ENCODE data around the gene LFNG.
A peak's percentile ranks its signal among the peaks of the same experiment; 100 is the strongest.

LFNG gene

DNA sequence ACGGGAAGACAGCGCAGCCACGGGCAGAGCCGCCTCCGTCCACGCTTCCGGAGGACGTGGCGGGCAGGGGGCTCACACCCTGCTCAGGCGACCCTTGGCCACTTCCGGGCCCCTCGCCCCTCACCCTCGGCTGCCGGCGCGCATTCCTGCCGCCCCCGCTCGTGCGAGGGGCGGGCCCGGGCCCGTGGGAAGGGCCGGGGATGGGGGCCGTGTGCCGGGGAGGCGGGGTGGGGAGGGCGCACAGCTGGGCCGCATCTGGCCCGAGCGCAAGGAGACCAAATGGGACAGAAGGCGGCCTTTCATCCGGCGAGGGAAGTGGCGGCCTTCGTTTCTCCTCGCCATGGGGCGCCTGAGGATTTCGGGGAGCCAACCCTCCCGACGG lies 846 bp upstream of the LFNG start:
- no peak for DNase-seq

GRCh38 chr7:2520131-2520760 lies 672 bp downstream of the LFNG start:
- peak; percentile 43 for DNase-seq

DNA sequence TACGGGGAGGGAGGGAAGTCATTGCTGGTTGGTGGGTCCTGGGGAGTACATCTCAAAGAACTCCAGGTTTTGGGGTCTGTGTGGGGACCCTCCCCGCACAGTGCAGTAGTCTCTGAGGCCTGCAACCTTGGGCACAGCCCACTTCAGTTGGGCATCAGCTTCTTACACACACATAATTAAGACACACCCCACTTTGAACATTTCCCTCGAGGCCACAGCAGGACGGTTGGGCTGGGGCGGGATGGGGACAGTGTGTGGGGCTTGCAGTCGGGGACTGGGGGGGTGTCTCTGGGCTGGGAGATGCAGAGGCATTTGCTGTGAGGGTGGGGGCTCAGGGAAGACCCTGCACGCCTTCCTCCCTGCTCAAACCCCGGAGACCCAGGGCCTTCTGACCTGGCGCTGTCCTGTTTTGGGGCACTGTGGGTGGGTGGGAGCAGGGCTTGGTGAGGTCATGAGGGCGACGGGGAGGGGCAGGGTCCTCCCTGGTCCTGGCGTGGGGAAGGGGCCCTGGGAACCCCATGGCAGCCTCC lies 1.3 kb downstream of the LFNG start:
- no peak for DNase-seq

DNA sequence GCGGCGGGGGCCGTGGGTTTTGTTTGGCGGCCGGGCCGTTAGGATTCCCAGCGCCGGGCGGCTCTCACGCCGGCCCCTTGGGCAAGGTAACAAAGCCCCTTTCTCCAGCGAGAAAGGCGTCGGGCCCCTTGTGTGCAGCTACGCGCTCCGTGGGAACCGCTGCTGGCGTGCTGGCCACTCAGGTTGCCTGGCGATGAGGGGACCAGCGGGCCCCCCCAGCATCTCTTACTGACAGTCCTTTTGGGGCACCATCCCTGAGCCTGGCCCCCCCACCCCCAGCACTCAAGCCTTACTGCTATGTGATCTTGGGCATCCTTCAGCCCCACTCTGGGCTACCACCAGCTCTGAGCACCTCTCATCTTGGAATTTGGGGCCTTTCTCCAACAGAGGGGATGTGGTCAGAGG lies 1.8 kb downstream of the LFNG start:
- DNase-seq = no peak

DNA sequence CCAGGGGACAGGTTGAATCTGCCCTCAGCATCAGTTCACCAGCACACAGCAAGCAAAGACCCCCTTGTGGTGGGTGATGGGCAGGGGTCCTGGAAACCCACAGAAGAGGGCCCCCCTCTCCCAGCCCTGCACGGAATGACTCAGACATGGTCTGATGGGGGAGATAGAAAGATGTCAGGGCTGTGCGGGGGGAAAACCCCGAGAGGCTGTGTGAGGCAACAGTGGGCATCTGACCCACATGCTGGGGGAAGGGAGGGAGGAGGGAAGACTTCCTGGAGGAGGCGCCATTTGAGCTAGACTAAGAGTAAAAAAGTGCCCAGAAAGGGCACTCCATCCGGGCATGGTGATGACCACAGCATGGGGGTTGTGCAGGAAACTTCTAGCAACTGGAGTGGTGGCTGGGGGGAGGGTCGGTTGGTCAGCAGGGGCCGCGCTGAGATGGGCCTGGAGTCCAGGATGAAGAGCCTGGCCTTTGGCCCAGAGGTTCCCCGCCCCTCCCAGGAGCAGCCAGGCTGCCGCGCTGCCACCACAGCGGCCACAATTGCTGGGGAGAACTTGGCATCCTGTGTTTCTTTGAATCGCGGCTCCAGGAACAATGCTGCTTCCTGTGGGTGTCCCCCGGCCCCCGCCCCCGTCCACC lies 2.5 kb downstream of the LFNG start:
- no peak for DNase-seq

DNA sequence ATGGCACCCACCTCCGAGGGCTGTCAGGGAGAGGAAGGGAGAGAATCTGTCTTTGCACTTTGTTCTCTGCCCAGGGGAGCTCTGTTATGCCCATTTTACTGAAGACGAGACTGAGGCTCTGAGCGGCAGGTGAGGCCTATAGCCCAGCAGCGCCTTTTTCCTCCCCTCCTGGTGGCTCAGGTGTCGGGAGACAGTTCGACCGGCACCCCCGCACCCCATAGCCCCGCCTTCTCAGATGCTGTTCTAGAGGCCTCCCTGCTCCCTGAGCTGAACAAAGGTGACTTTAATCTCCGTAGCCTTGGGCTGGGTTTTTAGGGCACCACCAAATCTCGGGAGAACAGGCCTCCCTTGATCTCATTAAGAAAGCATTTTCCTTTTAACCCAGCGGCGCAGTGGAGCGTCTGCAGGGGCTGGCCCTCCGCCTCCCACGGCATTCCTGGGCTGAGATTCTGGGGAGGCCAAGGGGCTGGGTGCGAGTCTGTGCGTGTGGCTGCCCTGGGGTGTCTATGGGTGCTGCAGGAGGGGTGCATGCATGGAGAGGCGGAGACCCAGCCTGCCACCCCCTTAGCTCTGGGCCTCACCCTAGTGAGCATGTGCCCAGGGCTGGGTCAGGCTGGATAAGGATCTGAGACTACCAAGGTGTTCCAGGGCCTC lies 3.3 kb downstream of the LFNG start:
- DNase-seq = peak; percentile 24

GRCh38 chr7:2523461-2523936 lies 3.9 kb downstream of the LFNG start:
- DNase-seq = peak; percentile 89

GRCh38 chr7:2523941-2524807 lies 4.6 kb downstream of the LFNG start:
- DNase-seq = peak; percentile 99

GRCh38 chr7:2524808-2525657 lies 5.5 kb downstream of the LFNG start:
- no peak for DNase-seq

- DNase-seq = peak; percentile 13
These were observed 6.4 kb downstream of the LFNG start for GRCh38 chr7:2525658-2526630.

- DNase-seq = no peak
These were observed 7.3 kb downstream of the LFNG start for GRCh38 chr7:2526659-2527504.

- peak; percentile 83 for DNase-seq
These were observed 8.2 kb downstream of the LFNG start for GRCh38 chr7:2527505-2528467.

- no peak for DNase-seq
These were observed 9.0 kb downstream of the LFNG start for GRCh38 chr7:2528481-2529095.

DNA sequence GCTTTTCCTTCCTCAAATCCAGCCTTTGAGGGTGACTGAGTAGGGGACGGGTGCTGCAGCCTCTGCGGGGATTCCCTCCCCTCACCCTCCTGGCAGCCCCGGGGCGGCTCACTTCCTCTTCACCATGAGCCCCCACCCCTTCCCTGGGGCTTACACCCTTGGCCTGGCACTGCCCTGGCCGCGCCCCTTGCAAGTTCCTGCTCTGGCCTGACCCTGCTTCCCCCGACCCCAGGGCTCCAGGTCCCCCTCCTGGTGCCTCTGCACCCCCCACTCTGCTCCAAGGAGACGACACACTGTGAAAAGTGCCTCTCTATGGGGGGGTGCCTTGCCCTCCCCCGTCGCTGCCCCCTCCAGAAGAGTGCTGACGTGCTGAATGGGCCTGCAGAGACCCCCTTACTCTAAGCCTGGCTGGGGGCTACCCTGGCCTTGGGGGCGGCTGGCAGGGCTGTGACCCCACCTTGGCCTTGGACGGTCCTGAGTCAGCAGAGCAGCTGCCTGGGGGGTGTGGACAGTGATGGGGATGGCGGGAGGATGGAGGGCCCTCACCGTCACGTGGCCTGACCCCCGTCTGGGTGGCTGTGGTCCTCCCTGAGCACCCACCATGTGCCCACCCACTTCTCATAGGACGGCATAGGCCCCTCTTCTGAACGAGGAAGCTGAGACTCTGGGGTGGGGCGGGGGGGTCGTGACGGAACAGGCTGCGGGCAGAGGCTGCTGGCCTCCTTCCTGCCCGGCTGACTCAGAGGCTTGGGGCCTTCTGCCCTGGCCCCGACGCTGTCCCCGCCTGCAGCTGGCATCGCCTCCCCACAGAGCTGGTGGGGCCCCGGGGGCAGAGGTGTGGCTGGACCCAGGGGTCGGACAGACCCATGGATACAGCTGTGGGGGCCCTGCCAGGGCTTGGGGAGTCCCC lies 9.8 kb downstream of the LFNG start:
- no peak for DNase-seq

DNA sequence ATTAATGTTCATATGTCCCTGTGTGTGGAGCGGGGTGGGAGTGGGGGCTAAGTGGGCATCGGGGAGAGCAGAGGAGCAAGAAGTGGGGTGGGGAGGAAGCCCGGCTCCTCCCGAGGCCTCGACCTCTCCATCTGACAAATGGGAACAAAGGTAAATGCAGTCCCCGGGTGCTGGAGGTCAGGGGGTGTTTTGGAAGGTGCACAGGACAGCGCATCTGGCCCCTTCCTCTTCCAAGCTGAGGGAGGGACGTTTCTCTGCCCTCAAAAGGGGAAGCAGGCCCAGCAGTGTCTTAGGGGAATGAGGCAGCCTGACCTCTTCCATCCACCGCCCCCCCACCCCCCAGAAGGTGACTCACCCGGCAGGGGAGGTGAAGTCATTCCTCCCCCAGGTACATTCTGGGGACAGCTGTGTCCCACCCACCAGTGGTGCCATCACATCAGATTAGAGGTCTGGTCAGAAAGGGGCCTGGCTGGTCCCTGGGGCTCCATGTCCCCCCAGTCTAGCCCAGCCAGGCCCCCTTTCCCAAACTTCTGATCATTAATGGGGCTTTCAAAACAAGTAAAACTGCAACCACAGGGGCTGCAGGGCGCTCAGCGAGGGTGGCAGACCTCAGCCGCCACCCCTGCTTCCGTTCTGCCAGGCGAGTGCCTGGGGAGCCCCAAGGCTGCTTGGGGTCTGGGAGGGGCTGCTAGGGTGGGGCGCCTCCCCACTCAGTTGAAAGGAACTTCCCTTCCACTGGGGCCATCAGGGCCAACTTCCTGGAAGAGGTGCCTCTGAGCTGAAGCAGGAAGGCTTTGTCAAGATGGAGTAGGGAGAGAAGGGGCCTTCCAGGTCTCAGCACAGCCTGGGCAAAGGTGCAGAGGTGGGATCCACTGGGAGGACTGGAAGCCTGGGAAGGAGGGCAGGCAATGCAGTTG lies 10.8 kb downstream of the LFNG start:
- no peak for DNase-seq
